A549 (cell line): ENCODE measurements around the gene RNF220.
A peak's percentile ranks its signal among the peaks of the same experiment; 100 is the strongest.

Experiments used
- CHD2 ChIP-seq: fragments of 150-350 bp; IDR thresholded peaks from 2 replicates; pipeline ENCODE4 v1.6.1; 2014; ENCODE audit warnings: low read length; ENCODE audit not compliant: partially characterized antibody
- EP300 ChIP-seq, 2 experiments: fragments of >200 bp; sonication (Bioruptor Twin); formaldehyde crosslinking; IDR thresholded peaks; 2 replicates in 1 of 2; 3 replicates in 1 of 2; pipeline ENCODE4 v1.6.1; 2016 to 2017
- KDM5A ChIP-seq: fragments of 200-600 bp; sonication (generic); IDR thresholded peaks from 2 replicates; pipeline ENCODE4 v1.6.1; 2016; ENCODE audit warnings: antibody characterized with exemption, mild to moderate bottlenecking
- POLR2A ChIP-seq: IDR thresholded peaks from 2 replicates; pipeline ENCODE4 v1.6.1; 2012; ENCODE audit warnings: mild to moderate bottlenecking, low read length
- RFX5 ChIP-seq: fragments of 450-650 bp; IDR thresholded peaks from 2 replicates; pipeline ENCODE4 v1.7.1; 2014; ENCODE audit warnings: antibody characterized with exemption, mild to moderate bottlenecking, moderate library complexity
- SMC3 ChIP-seq: fragments of >200 bp; sonication (Bioruptor Twin); formaldehyde crosslinking; IDR thresholded peaks from 3 replicates; pipeline ENCODE4 v1.6.1; 2018; ENCODE audit warnings: inconsistent platforms
- TF ChIP-seq, protein P1 (sequence below): IDR thresholded peaks from 2 replicates; pipeline ENCODE4 v1.6.1; 2012
- TF ChIP-seq, protein P2 (sequence below): fragments of >200 bp; sonication (Bioruptor Twin); formaldehyde crosslinking; IDR thresholded peaks from 3 replicates; pipeline ENCODE4 v1.5.1; 2016
- TF ChIP-seq, protein P3 (sequence below): fragments of 150-350 bp; IDR thresholded peaks from 2 replicates; pipeline ENCODE4 v1.6.1; 2014; ENCODE audit warnings: low read depth, mild to moderate bottlenecking, low read length
- TF ChIP-seq, protein P4 (sequence below): fragments of 450-650 bp; IDR thresholded peaks from 2 replicates; pipeline ENCODE4 v1.6.1; 2014; ENCODE audit warnings: antibody characterized with exemption
- TF ChIP-seq, protein P5 (sequence below): fragments of 200-600 bp; sonication (generic); IDR thresholded peaks from 2 replicates; pipeline ENCODE4 v1.6.1; 2016; ENCODE audit warnings: antibody characterized with exemption, mild to moderate bottlenecking, moderate library complexity
- TF ChIP-seq, protein P6 (sequence below): IDR thresholded peaks from 2 replicates; pipeline ENCODE4 v1.6.1; 2012; ENCODE audit warnings: low read depth, borderline replicate concordance

DNA sequence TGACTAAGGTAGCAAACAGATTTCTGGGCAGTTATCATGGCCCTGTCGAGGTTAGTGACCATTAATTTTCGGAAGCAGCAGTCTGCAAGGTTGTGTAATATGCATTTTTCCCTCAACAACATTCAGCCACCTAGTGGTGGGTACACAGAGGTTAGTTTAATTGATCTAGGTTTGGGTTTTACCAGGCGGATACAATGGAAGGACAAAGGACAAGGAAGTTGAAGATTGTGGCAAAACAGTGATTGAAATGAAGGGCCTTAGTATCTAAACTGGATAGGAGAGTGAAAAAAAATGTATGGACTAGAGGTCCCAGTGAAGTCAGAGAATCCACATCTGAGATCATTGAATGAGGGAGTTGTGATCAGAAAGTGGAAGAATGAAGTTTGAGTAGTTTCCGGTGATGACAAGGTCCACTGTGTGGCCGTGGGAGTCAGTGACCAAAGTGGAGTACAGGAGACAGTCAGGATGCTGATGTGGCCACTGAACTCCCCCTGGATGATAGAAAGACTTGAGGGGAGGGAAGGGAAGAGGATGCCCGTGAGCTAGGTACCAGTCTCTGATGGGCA, 272.2 kb downstream of the RNF220 start:
- TF ChIP-seq CHD2 = no peak
- TF ChIP-seq, protein P1, sequence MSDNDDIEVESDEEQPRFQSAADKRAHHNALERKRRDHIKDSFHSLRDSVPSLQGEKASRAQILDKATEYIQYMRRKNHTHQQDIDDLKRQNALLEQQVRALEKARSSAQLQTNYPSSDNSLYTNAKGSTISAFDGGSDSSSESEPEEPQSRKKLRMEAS = no peak
- no peak for TF ChIP-seq EP300 (IDR thresholded peaks at IDR 0.05)
- TF ChIP-seq POLR2A = no peak
- TF ChIP-seq, protein P2, sequence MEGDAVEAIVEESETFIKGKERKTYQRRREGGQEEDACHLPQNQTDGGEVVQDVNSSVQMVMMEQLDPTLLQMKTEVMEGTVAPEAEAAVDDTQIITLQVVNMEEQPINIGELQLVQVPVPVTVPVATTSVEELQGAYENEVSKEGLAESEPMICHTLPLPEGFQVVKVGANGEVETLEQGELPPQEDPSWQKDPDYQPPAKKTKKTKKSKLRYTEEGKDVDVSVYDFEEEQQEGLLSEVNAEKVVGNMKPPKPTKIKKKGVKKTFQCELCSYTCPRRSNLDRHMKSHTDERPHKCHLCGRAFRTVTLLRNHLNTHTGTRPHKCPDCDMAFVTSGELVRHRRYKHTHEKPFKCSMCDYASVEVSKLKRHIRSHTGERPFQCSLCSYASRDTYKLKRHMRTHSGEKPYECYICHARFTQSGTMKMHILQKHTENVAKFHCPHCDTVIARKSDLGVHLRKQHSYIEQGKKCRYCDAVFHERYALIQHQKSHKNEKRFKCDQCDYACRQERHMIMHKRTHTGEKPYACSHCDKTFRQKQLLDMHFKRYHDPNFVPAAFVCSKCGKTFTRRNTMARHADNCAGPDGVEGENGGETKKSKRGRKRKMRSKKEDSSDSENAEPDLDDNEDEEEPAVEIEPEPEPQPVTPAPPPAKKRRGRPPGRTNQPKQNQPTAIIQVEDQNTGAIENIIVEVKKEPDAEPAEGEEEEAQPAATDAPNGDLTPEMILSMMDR = peak; percentile 47
- no peak for TF ChIP-seq RFX5
- TF ChIP-seq, protein P3, sequence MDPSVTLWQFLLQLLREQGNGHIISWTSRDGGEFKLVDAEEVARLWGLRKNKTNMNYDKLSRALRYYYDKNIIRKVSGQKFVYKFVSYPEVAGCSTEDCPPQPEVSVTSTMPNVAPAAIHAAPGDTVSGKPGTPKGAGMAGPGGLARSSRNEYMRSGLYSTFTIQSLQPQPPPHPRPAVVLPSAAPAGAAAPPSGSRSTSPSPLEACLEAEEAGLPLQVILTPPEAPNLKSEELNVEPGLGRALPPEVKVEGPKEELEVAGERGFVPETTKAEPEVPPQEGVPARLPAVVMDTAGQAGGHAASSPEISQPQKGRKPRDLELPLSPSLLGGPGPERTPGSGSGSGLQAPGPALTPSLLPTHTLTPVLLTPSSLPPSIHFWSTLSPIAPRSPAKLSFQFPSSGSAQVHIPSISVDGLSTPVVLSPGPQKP = no peak
- TF ChIP-seq, protein P4, sequence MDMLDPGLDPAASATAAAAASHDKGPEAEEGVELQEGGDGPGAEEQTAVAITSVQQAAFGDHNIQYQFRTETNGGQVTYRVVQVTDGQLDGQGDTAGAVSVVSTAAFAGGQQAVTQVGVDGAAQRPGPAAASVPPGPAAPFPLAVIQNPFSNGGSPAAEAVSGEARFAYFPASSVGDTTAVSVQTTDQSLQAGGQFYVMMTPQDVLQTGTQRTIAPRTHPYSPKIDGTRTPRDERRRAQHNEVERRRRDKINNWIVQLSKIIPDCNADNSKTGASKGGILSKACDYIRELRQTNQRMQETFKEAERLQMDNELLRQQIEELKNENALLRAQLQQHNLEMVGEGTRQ = no peak
- TF ChIP-seq, protein P5, sequence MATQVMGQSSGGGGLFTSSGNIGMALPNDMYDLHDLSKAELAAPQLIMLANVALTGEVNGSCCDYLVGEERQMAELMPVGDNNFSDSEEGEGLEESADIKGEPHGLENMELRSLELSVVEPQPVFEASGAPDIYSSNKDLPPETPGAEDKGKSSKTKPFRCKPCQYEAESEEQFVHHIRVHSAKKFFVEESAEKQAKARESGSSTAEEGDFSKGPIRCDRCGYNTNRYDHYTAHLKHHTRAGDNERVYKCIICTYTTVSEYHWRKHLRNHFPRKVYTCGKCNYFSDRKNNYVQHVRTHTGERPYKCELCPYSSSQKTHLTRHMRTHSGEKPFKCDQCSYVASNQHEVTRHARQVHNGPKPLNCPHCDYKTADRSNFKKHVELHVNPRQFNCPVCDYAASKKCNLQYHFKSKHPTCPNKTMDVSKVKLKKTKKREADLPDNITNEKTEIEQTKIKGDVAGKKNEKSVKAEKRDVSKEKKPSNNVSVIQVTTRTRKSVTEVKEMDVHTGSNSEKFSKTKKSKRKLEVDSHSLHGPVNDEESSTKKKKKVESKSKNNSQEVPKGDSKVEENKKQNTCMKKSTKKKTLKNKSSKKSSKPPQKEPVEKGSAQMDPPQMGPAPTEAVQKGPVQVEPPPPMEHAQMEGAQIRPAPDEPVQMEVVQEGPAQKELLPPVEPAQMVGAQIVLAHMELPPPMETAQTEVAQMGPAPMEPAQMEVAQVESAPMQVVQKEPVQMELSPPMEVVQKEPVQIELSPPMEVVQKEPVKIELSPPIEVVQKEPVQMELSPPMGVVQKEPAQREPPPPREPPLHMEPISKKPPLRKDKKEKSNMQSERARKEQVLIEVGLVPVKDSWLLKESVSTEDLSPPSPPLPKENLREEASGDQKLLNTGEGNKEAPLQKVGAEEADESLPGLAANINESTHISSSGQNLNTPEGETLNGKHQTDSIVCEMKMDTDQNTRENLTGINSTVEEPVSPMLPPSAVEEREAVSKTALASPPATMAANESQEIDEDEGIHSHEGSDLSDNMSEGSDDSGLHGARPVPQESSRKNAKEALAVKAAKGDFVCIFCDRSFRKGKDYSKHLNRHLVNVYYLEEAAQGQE = no peak
- TF ChIP-seq, protein P6, sequence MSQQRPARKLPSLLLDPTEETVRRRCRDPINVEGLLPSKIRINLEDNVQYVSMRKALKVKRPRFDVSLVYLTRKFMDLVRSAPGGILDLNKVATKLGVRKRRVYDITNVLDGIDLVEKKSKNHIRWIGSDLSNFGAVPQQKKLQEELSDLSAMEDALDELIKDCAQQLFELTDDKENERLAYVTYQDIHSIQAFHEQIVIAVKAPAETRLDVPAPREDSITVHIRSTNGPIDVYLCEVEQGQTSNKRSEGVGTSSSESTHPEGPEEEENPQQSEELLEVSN = no peak
- no peak for TF ChIP-seq KDM5A
- no peak for TF ChIP-seq SMC3
